ENCODE results near the gene MYO16. TPM values are rescaled to one million over a fixed set of nuclear protein-coding genes. Genes with fewer than 3 reads are reported as not detected.

The MYO16 gene
- total RNA-seq, 1 donor from 2014 or later, result 0.23 TPM

- DNase-seq (ENCODE audit: extremely low read depth, low read depth, low spot score), result no peak
Measured at GRCh38 chr13:108786456-108787200, 157.2 kb downstream of the MYO16 start.

GRCh38 chr13:108787700-108788414 is 158.4 kb downstream of the MYO16 start:
- DNase-seq (ENCODE audit: extremely low read depth, low read depth, low spot score), result no peak

GRCh38 chr13:108789476-108789875 is 160.1 kb downstream of the MYO16 start:
- DNase-seq (ENCODE audit: extremely low read depth, low read depth, low spot score), result no peak

GRCh38 chr13:108795841-108796240 is 166.4 kb downstream of the MYO16 start:
- no peak for DNase-seq (ENCODE audit: extremely low read depth, low read depth, low spot score)

GRCh38 chr13:108797354-108797753 is 167.9 kb downstream of the MYO16 start:
- DNase-seq (ENCODE audit: extremely low read depth, low read depth, low spot score), result no peak

- DNase-seq (ENCODE audit: extremely low read depth, low read depth, low spot score), result no peak
Measured at GRCh38 chr13:108807841-108808240, 178.4 kb downstream of the MYO16 start.

- DNase-seq (ENCODE audit: extremely low read depth, low read depth, low spot score), result no peak
Measured at GRCh38 chr13:108812165-108812564, 182.8 kb downstream of the MYO16 start.

GRCh38 chr13:108812661-108813060 is 183.2 kb downstream of the MYO16 start:
- DNase-seq (ENCODE audit: extremely low read depth, low read depth, low spot score), result no peak

GRCh38 chr13:108813587-108814170 is 184.3 kb downstream of the MYO16 start:
- DNase-seq (ENCODE audit: extremely low read depth, low read depth, low spot score), result no peak

- no peak for DNase-seq (ENCODE audit: extremely low read depth, low read depth, low spot score)
Measured at GRCh38 chr13:108816375-108816774, 187.0 kb downstream of the MYO16 start.

- no peak for DNase-seq (ENCODE audit: extremely low read depth, low read depth, low spot score)
Measured at GRCh38 chr13:108827646-108828045, 198.2 kb downstream of the MYO16 start.

- no peak for DNase-seq (ENCODE audit: extremely low read depth, low read depth, low spot score)
Measured at GRCh38 chr13:108828086-108828815, 198.8 kb downstream of the MYO16 start.

- DNase-seq (ENCODE audit: extremely low read depth, low read depth, low spot score), result no peak
Measured at GRCh38 chr13:108830916-108831315, 201.5 kb downstream of the MYO16 start.

- DNase-seq (ENCODE audit: extremely low read depth, low read depth, low spot score), result no peak
Measured at GRCh38 chr13:108833531-108833930, 204.1 kb downstream of the MYO16 start.

GRCh38 chr13:108834193-108834592 is 204.8 kb downstream of the MYO16 start:
- DNase-seq (ENCODE audit: extremely low read depth, low read depth, low spot score), result no peak

- DNase-seq (ENCODE audit: extremely low read depth, low read depth, low spot score), result no peak
Measured at GRCh38 chr13:108835083-108835482, 205.7 kb downstream of the MYO16 start.

GRCh38 chr13:108850691-108851090 is 221.3 kb downstream of the MYO16 start:
- no peak for DNase-seq (ENCODE audit: extremely low read depth, low read depth, low spot score)

- DNase-seq (ENCODE audit: extremely low read depth, low read depth, low spot score), result no peak
Measured at GRCh38 chr13:108851660-108852059, 222.2 kb downstream of the MYO16 start.

GRCh38 chr13:108853031-108853430 is 223.6 kb downstream of the MYO16 start:
- DNase-seq (ENCODE audit: extremely low read depth, low read depth, low spot score), result no peak

- no peak for DNase-seq (ENCODE audit: extremely low read depth, low read depth, low spot score)
Measured at GRCh38 chr13:108855737-108856387, 226.5 kb downstream of the MYO16 start.

- DNase-seq (ENCODE audit: extremely low read depth, low read depth, low spot score), result no peak
Measured at GRCh38 chr13:108858676-108859075, 229.3 kb downstream of the MYO16 start.

Measured in glomerular endothelial cell (primary cell).